GM23338 (cell line): ENCODE data around the gene PAIP2. TPM values are rescaled to one million over a fixed set of nuclear protein-coding genes. Genes with fewer than 3 reads are reported as not detected.

Experiments used
- ATAC-seq: fragments of 200-7000 bp; cut with Tn5 transposase; 3 replicates; pipeline ENCODE4 v1.9.1; 2020
- DNase-seq: peaks from one replicate; pipeline ENCODE4 v3.0.0-alpha.2; 2015; ENCODE audit warnings: low spot score
- H2AFZ ChIP-seq: fragments of 200-600 bp; sonication (generic); 2 replicates; pipeline ENCODE4 v1.8.0; 2016; ENCODE audit warnings: antibody characterized with exemption, mild to moderate bottlenecking, moderate library complexity
- H3F3A ChIP-seq: fragments of 200-600 bp; sonication (generic); replicated peaks from 2 replicates; pipeline ENCODE4 v1.8.0; 2017; ENCODE audit warnings: antibody characterized with exemption, mixed run types, low read depth
- H3K27ac ChIP-seq: fragments of 200-600 bp; sonication (generic); 2 replicates; pipeline ENCODE4 v1.6.1; 2016; ENCODE audit warnings: low read depth
- H3K27me3 ChIP-seq: fragments of 200-600 bp; sonication (generic); 2 replicates; pipeline ENCODE4 v1.8.0; 2016; ENCODE audit warnings: mild to moderate bottlenecking, mixed run types, moderate library complexity; ENCODE audit not compliant: insufficient read depth
- H3K36me3 ChIP-seq: fragments of 200-600 bp; sonication (generic); 2 replicates; pipeline ENCODE4 v1.8.0; 2016; ENCODE audit warnings: mild to moderate bottlenecking; ENCODE audit not compliant: insufficient read depth
- H3K4me1 ChIP-seq: fragments of 200-600 bp; sonication (generic); 2 replicates; pipeline ENCODE4 v1.8.0; 2016; ENCODE audit warnings: mild to moderate bottlenecking, moderate library complexity; ENCODE audit not compliant: insufficient read depth
- H3K4me2 ChIP-seq: fragments of 200-600 bp; sonication (generic); 2 replicates; pipeline ENCODE4 v1.7.1; 2017; ENCODE audit warnings: mixed run types
- H3K4me3 ChIP-seq: fragments of 200-600 bp; sonication (generic); 2 replicates; pipeline ENCODE4 v1.6.1; 2016; ENCODE audit warnings: mixed run types
- H3K79me2 ChIP-seq: fragments of 200-600 bp; sonication (generic); replicated peaks from 2 replicates; pipeline ENCODE4 v1.8.0; 2017; ENCODE audit warnings: mild to moderate bottlenecking; ENCODE audit not compliant: insufficient read depth
- H3K9me2 ChIP-seq: fragments of 200-600 bp; sonication (generic); 2 replicates; pipeline ENCODE4 v1.8.0; 2017; ENCODE audit not compliant: insufficient read depth
- H4K20me1 ChIP-seq: fragments of 200-600 bp; sonication (generic); replicated peaks from 2 replicates; pipeline ENCODE4 v1.8.0; 2017; ENCODE audit warnings: mild to moderate bottlenecking; ENCODE audit not compliant: insufficient read depth
- H3K27ac Mint-ChIP-seq: 2 replicates; pipeline ENCODE4 v1.8.0; 2020; ENCODE audit warnings: inconsistent platforms, mild to moderate bottlenecking, moderate library complexity, mixed read lengths
- H3K27me3 Mint-ChIP-seq: 3 replicates; pipeline ENCODE4 v1.8.0; 2022; ENCODE audit warnings: low read depth, mild to moderate bottlenecking, moderate library complexity, mixed read lengths, inconsistent platforms; ENCODE audit not compliant: insufficient read depth, poor library complexity
- H3K36me3 Mint-ChIP-seq: 3 replicates; pipeline ENCODE4 v1.8.0; 2021; ENCODE audit warnings: low read depth, mild to moderate bottlenecking, inconsistent platforms, moderate library complexity, mixed read lengths
- H3K4me1 Mint-ChIP-seq: 3 replicates; pipeline ENCODE4 v1.8.0; 2020; ENCODE audit warnings: mild to moderate bottlenecking, inconsistent platforms, mixed read lengths
- H3K4me3 Mint-ChIP-seq: 3 replicates; pipeline ENCODE4 v1.8.0; 2021; ENCODE audit warnings: moderate library complexity, mild to moderate bottlenecking, inconsistent platforms, mixed read lengths
- H3K9me3 Mint-ChIP-seq: 3 replicates; pipeline ENCODE4 v1.8.0; 2020; ENCODE audit warnings: moderate library complexity, mild to moderate bottlenecking, inconsistent platforms, mixed read lengths
- CREB1 ChIP-seq: fragments of 250-450 bp; sonication (Bioruptor Pico); IDR thresholded peaks from 2 replicates; pipeline ENCODE4 v1.5.0; 2020; ENCODE audit warnings: low read depth, mild to moderate bottlenecking, moderate library complexity
- EZH2 ChIP-seq: fragments of 200-600 bp; sonication (generic); IDR thresholded peaks from one replicate; pipeline ENCODE4 v1.8.0; 2017; ENCODE audit warnings: antibody characterized with exemption, mild to moderate bottlenecking, low read depth; ENCODE audit not compliant: unreplicated experiment
- EZH2phosphoT487 ChIP-seq: fragments of 200-600 bp; sonication (generic); IDR thresholded peaks from one replicate; pipeline ENCODE4 v1.8.1; 2018; ENCODE audit warnings: antibody characterized with exemption; ENCODE audit not compliant: unreplicated experiment
- POLR2AphosphoS5 ChIP-seq: IDR thresholded peaks from 2 replicates; pipeline ENCODE4 v1.6.1; 2016; ENCODE audit warnings: antibody characterized with exemption, low read depth
- ZNF114 ChIP-seq: fragments of 250-450 bp; sonication (Bioruptor Pico); IDR thresholded peaks from 2 replicates; pipeline ENCODE4 v1.5.0; 2020; ENCODE audit warnings: mild to moderate bottlenecking, moderate library complexity
- ZNF331 ChIP-seq: fragments of 250-450 bp; sonication (Bioruptor Pico); IDR thresholded peaks from 2 replicates; pipeline ENCODE4 v1.5.0; 2020; ENCODE audit warnings: low read depth, mild to moderate bottlenecking, moderate library complexity
- polyA plus RNA-seq: library from polyadenylated mRNA; unstranded; fragments of >200 nt; fragmentation: Nextera tagmentation; extraction: Ambion mirVana; gene quantifications from 2 replicates; pipeline ENCODE4 v1.2.1, GENCODE V29; 2016
- total RNA-seq: library from RNA; depleted of rRNA; stranded (reverse); fragments of >200 nt; shearing (Covaris generic); gene quantifications from 2 replicates; pipeline ENCODE4 v1.2.3, GENCODE V29; 2014
- TF ChIP-seq, protein P1 (sequence below): IDR thresholded peaks from one replicate; pipeline ENCODE4 v1.6.1; 2018; ENCODE audit warnings: antibody characterized with exemption; ENCODE audit not compliant: unreplicated experiment
- TF ChIP-seq, protein P2 (sequence below): IDR thresholded peaks from 2 replicates; pipeline ENCODE4 v1.6.1; 2016; ENCODE audit warnings: antibody characterized with exemption

PAIP2 gene
- total and polyA plus RNA-seq, 2 experiments from 2014 or later = 132 to 277 TPM

DNA sequence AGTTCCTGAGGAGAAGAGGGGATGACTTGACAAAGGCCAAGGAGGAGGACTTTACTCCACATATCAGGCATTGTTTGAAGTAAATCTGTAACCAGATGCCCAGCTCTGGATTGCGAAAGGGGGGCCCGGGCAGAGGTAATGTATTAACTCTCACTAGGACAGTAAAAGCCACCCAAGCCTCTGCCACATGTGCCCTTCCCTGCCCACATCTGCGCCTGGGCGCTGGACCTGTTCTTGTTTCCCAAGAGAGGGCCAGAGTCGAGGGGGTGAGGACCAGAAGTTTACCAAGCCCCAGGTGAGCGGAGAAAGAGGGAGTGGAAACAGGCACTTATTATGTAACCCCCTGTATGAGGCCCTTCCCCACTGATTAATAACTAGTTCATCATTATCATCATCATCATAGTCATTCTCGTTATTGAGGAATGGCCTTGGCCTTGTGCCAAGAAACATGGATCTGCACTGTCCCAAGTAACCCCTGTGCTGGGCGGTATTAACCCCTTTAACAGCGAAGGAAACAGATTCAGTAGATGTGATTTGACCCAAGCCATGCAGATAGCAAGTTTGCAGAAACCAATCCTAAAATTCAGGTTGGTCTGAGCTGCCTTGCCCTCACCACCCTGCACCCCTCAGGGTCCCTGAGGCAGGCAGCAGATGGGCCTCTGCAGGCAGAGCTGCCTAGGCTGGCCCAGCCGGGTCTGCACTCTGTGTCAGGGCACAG is 41.8 kb downstream of the PAIP2 start, which contains the start of gene SLC23A1 (continued):
- TF ChIP-seq ZNF331 (CRISPR knock-in tag) (no peak), ZNF114 (CRISPR knock-in tag) (no peak), CREB1 (no peak), POLR2AphosphoS5 (no peak), EZH2phosphoT487 (no peak), EZH2 (no peak)
- TF ChIP-seq, protein P1, sequence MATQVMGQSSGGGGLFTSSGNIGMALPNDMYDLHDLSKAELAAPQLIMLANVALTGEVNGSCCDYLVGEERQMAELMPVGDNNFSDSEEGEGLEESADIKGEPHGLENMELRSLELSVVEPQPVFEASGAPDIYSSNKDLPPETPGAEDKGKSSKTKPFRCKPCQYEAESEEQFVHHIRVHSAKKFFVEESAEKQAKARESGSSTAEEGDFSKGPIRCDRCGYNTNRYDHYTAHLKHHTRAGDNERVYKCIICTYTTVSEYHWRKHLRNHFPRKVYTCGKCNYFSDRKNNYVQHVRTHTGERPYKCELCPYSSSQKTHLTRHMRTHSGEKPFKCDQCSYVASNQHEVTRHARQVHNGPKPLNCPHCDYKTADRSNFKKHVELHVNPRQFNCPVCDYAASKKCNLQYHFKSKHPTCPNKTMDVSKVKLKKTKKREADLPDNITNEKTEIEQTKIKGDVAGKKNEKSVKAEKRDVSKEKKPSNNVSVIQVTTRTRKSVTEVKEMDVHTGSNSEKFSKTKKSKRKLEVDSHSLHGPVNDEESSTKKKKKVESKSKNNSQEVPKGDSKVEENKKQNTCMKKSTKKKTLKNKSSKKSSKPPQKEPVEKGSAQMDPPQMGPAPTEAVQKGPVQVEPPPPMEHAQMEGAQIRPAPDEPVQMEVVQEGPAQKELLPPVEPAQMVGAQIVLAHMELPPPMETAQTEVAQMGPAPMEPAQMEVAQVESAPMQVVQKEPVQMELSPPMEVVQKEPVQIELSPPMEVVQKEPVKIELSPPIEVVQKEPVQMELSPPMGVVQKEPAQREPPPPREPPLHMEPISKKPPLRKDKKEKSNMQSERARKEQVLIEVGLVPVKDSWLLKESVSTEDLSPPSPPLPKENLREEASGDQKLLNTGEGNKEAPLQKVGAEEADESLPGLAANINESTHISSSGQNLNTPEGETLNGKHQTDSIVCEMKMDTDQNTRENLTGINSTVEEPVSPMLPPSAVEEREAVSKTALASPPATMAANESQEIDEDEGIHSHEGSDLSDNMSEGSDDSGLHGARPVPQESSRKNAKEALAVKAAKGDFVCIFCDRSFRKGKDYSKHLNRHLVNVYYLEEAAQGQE = no peak
- TF ChIP-seq, protein P2, sequence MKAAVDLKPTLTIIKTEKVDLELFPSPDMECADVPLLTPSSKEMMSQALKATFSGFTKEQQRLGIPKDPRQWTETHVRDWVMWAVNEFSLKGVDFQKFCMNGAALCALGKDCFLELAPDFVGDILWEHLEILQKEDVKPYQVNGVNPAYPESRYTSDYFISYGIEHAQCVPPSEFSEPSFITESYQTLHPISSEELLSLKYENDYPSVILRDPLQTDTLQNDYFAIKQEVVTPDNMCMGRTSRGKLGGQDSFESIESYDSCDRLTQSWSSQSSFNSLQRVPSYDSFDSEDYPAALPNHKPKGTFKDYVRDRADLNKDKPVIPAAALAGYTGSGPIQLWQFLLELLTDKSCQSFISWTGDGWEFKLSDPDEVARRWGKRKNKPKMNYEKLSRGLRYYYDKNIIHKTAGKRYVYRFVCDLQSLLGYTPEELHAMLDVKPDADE = no peak

DNA sequence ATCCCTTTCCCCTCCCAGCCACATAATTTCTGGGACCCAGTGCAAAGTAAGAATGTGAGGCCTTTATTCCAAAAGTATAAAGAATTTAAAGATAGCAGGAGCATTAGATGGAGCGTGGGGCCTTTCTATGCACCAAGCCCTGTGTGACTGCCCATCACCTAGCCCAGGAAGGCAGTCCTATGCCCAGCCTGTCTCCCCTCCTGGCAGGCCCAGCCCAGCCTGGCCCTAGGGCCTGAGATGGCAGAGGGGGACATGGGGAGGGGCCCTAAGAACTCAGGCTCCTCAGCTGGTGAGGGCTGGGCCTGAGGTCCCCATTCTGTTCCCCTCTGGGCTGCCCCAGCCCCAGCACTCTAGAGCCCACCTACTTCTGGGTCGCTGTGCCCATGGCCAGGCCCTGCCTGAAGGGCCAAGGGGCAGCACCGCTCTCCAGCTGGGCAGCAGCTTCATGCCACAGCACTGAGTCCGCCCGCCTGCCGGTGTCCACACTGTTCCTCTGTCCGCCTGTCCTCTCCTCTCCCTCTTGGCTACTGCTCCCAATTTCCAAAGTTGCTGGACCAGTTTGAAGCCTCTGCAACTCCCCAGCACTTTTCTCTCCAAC is 42.4 kb downstream of the PAIP2 start:
- H3K4me3 Mint-ChIP-seq = no peak overlapping the region
- H3K4me2 ChIP-seq = no peak overlapping the region
- H3K27ac ChIP-seq = no peak overlapping the region
- H3F3A ChIP-seq = no peaks in the 10 kb centered on the region
- H3K4me1 ChIP-seq = peaks cover 12% of the 10 kb centered on the region
- no peaks in the 10 kb centered on the region for H3K9me3 Mint-ChIP-seq
- no peaks in the 10 kb centered on the region for H3K27me3 ChIP-seq
- no peak for ATAC-seq
- no peak for TF ChIP-seq EZH2
- no peak for TF ChIP-seq EZH2phosphoT487
- H3K27me3 Mint-ChIP-seq = peaks cover 13% of the 10 kb centered on the region
- no peaks in the 10 kb centered on the region for H4K20me1 ChIP-seq
- no peaks in the 10 kb centered on the region for H3K36me3 ChIP-seq
- no peak for DNase-seq
- no peaks in the 10 kb centered on the region for H3K79me2 ChIP-seq
- H3K36me3 Mint-ChIP-seq = no peaks in the 10 kb centered on the region; the same call in 2 of the 3 replicates
- no peaks in the 10 kb centered on the region for H3K9me2 ChIP-seq
- no peak overlapping the region for H3K4me3 ChIP-seq
- H2AFZ ChIP-seq = no peak overlapping the region
- peaks cover 22% of the 10 kb centered on the region for H3K4me1 Mint-ChIP-seq
- H3K27ac Mint-ChIP-seq = 0 out of 2 replicates have a peak overlapping the region, but pooled peaks have one; percentile 12
